NCI-H748 treated with DMSO at 0.1 percent for 48 hours (cell line): ENCODE results near the gene SH3BP5L.
"Not testable (repeated sequence)": the region's sequence is repeated elsewhere in the genome, so short reads cannot be mapped to it uniquely, and the experiment has no call there.

Source experiments
- DNase-seq: peaks from one replicate; lab custom pipeline; 2025; lab: John Stamatoyannopoulos, UW

SH3BP5L gene

DNA sequence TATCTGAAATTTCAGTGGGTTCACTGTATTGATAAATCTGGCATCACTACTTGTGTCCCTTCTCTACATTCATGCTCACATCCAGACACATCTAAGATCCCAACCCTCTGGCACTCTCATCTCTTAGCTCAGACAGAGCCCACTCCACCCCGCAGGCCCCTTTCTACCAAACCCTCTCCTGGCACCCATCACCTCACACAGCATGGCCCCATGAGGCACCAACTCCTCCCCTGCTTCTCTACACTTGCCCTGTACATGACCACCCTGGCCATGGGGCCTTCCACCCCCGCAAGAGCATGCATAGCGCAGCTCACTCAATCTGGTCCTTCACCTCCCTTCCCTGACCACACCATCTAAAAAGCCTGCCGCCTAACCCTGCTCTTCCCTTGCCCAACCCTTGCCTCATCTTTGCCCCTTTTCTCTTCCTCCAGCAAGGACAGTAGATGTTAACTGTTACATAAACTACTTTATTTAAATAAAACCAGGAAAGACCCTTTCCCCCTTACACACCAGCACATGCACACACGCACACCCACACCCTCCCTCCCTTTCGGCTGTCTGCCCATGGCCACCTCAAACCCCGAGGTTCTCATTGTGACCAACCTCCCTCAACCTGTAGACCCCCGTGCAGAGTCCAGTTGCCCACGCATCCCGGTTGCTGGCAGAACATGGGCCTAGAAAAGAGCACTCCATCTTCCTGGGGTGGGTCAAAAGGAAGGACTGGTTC lies 15.6 kb downstream of the SH3BP5L start:
- no peak for DNase-seq

DNA sequence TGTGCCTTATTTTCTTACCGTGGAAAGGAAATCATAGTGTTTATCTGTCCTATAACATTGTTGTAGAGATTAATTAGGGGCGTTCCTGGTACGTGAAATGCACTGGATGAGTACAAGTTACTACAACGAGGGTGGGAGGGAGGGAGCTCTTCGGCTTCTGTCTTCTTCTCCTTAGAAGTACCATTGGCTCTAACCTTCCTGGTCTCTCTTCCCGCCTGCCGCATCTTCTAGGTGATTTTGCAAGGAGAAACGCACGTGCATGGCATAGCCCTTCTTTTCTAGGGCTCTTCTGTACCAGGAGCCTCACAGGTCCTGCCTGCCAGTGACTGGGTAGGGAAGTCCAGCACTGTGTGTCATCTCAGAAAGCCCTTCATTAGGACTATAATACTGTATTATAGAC lies 16.8 kb downstream of the SH3BP5L start:
- no peak for DNase-seq

DNA sequence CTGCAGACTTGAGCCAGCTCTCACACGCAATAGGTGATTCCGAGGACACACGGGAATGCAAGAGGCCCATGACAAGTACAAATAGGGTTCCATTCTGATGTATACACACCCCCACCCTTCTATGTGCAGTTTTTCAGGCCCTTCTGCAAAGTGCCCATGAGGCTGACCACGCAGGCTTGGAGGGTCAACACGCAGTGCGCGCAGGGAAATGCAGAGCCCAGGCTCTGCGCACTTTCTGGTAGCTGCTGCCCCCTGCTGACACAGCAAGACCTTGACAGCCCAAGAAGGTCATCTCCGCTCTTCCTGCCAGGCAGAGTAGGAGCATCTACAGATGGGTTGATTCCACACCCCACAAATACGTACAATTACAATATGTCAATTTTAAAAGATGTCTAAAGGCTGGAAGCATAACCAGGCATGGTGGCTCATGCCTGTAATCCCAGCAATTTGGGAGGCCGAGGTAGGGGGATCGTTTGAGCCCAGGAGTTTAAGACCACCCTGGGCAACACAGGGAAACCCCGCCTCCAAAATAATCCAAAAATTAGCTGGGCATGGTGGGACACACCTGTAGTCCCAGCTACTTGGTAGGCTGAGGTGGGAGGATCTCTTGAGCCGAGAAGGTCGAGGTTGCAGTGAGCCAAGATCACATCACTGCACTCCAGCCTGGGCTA lies 18.5 kb downstream of the SH3BP5L start:
- peak; percentile 6 for DNase-seq

DNA sequence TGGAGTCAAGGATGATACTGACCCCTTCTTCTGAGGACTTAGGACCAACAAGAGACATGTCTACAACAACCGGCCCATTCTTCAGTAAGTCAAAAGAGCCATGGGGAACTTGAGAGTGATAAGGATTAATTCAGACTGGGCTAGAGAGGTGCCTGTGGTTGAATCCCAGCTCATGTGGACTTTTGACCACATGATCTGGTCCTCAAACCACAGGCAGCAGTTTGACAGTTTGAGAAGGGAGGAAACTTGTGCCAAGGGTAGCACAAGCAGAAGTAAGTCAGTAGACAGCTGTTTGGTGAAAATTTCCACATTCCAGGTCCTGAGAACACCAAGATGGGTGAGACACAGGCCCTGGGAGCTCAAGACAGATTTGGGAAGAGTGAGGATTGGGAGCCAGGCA lies 19.8 kb downstream of the SH3BP5L start:
- DNase-seq = no peak

- no peak for DNase-seq
Observed at GRCh38 chr1:248804771-248805681, 20.7 kb downstream of the SH3BP5L start.

DNA sequence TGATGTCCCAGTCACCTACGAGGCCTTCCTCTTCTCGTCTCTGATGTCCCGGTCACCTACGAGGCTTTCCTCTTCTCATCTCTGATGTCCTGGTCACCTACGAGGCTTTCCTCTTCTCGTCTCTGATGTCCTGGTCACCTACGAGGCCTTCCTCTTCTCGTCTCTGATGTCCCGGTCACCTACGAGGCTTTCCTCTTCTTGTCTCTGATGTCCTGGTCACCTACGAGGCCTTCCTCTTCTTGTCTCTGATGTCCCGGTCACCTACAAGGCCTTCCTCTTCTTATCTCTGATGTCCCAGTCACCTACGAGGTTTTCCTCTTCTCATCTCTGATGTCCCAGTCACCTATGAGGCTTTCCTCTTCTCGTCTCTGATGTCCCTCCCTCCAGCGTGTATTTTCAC lies 22.2 kb downstream of the SH3BP5L start:
- not testable (repeated sequence) for DNase-seq

DNA sequence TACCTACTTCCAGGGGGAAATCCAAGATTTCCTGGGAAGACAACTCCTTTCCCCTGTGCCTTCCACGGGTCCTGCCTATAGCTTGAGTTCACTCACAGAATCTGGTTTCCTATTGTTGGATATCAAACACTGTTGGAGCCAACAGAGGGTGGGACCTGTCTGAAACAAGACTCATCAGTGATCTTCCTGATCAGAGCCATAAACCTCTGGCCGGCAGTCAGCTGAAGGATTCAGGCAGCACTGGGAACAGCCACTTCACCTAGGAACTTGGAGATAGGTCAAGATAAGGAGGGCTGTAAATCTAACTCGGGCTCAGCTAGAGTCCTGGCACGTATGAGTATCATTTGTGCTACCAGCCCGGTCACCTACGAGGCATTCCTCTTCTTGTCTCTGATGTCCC lies 23.3 kb downstream of the SH3BP5L start:
- DNase-seq = no peak

GRCh38 chr1:248800459-248800858 lies 25.3 kb downstream of the SH3BP5L start:
- no peak for DNase-seq

DNA sequence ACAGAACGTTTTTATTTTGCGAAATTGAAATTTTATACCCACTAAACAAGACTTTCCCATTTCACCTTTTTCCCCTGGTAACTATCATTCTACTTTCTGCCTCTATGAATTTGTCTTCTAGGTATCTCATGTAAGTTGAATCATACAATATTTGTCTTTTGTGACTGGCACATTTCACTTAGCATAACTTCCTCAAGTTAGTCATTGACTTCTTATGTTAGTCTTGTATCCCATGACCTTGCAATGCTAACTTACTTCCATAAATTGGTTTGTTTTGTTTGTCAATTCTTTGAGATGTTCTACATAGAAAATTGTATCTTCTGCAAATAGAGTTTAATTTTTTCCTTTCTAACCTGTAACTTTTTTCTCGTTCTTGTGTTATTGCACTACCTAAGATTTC lies 26.9 kb downstream of the SH3BP5L start:
- no peak for DNase-seq

- DNase-seq = not testable (repeated sequence)
Observed at GRCh38 chr1:248794663-248795062, 31.1 kb downstream of the SH3BP5L start.

DNA sequence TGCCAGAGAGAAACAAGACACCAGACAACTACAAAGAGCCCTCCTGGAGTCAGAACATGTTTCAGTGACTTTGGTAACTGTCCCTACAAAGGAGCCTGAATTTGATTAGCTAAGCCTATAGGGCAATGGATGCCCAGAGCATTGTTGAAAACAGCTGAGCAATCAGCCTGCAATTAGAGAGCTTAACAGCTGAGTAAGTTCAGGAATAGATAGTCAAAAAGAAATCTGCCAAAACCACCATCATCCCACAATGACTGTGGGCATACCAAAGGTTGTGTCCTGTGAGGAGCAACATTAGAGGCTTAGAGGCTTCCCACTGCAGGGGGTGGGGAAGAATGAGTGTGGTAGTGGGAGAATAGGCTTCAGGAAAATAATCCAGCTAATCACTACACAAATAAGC lies 32.1 kb downstream of the SH3BP5L start:
- no peak for DNase-seq

DNA sequence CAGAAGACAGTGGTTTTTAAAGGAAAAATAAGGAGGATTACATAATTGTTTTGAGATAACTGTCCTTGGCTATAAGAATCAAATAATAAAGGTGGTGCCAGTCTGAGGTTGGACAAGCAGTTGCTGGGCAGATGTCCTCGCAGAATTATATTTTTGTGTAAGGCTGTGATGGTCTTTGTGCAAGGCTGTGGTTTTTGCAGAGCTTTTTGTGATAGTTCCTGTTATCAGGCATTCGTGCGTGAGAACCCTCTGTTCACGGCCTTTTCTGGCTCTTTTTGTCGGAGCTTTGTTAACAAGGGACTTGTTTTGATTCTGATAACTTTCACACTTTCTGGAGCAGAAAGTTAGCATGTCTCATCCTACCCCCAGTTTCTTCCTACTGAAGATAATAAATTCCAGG lies 33.4 kb downstream of the SH3BP5L start:
- no peak for DNase-seq

DNA sequence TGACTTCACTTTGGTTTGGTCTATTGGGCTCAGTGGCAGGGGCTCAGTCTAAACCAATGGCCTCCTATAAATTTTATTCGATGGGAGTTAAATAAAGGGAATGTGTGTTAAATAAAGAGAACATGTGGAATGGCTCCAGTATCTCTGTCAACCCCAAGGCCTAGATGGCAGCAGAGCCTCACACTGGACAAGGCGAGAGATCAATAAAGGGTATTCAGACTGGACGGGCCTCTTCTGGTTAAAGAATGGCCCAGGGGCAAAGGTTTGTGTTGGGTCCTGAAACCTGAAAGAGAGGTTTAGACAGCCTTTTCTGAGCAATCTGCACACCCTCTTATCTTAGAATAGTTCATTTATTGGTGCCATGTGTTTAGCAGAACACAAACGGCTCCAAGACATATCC lies 34.7 kb downstream of the SH3BP5L start:
- no peak for DNase-seq

GRCh38 chr1:248790456-248790855 lies 35.3 kb downstream of the SH3BP5L start:
- DNase-seq = no peak

DNA sequence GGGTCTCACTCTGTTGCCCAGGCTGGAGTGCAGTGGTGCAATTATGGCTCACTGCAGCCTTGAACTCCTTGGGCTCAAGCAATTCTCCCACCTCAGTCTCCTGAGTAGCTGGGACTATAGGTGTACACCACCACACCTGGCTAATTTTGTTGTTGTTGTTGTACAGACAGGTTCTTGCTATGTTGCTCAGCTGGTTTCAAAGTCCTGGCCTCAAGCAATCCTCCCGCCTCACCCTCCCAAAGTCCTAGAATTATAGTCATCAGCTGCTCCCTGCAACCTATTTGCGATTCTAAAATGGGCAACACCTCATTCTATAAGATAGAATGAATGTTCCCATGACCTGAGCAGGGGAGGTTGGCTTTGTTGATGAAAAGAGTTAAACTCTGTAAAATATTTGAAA lies 36.4 kb downstream of the SH3BP5L start:
- not testable (repeated sequence) for DNase-seq

- no peak for DNase-seq
Observed at GRCh38 chr1:248788327-248788726, 37.4 kb downstream of the SH3BP5L start.

GRCh38 chr1:248787430-248787829 lies 38.3 kb downstream of the SH3BP5L start:
- no peak for DNase-seq

DNA sequence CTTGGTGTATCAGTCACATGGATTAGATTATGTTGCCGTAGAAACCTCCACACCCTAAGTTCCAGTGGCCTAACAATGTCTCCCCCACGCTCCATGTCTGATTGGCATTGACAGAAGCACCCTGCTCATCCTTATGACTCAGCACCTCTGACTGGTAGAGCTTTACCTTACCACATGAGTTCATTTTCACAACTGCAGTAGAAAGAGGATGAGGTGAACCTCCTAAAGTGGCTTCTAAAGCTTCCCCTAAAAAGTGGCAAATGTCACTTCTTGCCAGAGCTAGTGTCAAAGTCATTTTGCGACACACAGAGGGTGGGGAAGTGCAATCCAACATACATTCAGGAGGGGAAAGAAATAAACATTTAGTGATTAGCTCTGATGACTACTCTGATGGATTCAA lies 39.6 kb downstream of the SH3BP5L start:
- peak; percentile 22 for DNase-seq

DNA sequence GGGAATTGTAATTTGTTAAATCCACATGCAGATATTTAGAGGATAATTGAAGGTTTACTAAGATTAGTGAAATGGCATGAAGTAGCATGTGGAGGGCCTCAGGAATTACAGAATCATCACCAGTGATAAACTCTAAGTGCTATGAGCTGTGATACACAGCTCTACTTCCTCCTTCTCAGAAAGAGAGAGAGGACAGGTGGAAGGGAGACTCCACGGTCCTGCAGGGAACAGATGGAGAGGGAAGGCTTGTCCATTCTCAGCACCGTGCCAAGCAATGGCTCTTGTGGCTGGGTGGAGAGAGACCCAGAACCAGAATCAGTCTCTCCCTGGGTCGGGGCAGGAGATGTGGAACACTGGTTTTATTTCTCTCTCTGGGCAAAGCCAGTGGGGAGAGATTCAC lies 42.3 kb downstream of the SH3BP5L start:
- no peak for DNase-seq

DNA sequence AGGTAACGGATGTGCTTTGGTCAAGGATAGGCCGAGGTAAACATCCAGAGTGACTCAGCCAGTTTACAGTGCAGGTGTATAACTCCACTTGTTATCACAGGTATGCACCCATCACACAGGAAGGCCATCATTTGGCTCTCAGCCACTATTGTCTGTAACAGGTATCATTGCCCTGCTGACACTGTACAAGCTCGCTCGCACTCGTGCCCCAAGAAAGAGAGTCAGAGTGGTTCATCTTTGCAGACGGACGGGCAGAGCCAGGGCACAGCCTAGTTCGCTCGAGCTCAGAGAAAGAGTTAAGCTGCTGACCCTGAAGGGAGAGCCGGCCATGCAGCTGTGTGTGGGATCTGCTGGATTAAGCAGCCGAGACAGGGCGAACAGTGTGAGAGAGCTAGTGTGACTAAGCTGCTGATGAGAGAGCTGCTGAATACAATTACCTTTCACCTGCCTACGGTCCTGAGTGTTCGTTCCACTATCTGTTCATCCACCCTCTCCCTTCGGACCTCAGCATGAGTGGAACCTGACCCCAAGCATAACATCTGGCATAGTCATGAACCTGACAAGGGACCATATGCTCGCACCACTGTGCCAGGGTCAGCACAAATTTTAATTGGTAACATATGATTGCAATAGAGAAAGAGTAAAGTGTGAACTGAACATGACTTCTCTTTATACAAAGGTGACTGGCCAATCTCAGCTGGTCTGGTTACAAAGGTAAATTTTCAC lies 43.1 kb downstream of the SH3BP5L start:
- no peak for DNase-seq

DNA sequence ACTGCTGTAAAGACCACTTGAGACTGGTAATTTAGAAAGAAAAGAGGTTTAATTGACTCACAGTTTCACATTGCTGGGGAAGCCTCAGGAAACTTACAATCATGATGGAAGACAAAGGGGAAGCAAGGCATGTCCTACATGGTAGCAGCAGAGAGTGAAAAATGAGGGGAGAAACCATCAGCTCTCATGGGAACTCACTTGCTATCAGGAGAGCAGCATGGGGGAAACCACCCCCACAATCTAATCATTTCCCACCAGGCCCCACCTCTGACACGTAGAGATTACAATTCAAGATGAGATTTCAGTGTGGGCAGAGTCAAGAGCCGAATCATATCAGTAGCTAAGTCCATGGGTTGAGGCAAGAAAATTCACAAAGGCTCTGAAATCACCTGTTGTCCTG lies 46.4 kb downstream of the SH3BP5L start:
- DNase-seq = no peak

GRCh38 chr1:248778906-248779305 lies 46.8 kb downstream of the SH3BP5L start:
- DNase-seq = no peak
